Stimulated activated CD4-positive, alpha-beta T cell treated with anti-CD3 and anti-CD28 coated beads, Interleukin-15, amount 100 ng/mL, for 48 hours (primary cell): ENCODE data around the gene SPIB.
"Not testable (repeated sequence)": the region's sequence is repeated elsewhere in the genome, so short reads cannot be mapped to it uniquely, and the experiment has no call there.

ENCODE experiments used
- DNase-seq, 2 donors: peaks; one replicate each; pipeline ENCODE4 v3.0.0-alpha.2; 2020; ENCODE audit warnings: low read depth in 2 of 2

Gene SPIB

DNA sequence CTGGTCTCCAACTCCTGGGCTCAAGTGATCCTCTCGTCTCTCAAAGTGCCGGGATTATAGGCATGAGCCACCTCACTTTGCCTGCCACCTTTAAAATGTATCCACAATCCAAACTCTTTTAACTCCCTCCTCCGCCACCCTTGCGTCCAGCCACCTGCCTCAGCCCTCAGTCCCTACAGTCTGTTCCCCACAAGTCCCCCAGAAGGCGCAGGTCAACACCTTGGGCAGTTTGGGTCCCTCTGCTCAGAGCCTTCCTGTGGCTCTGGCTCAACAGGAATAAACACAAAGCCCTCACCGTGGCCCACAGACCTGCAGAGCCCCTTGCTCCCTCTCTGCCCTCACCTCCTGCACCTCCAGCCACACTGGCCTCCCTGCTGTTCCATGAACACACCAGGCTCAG, 50.1 kb downstream of the SPIB start:
- DNase-seq, result no peak

DNA sequence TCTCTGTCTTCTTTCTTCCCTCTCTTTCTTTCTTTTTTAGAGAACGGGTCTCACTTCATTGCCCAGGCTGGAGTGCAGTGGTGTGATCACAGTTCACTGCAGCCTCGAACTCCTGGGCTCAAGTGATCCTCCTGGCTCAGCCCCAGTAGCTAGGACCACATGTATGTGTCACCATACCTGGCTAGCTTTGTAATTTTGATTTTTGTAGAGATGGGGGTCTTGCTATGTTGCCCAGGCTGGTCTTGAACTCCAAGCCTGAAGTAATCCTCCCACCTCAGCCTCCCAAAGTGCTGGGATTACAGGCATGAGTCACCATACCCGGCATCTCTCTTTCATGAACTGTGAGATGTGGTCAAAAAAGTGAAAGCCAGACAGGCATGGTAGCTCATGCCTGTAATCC, 54.6 kb downstream of the SPIB start:
- DNase-seq, result not testable (repeated sequence)

- DNase-seq, result no peak
These were observed 56.4 kb downstream of the SPIB start for GRCh38 chr19:50475101-50475568.

- DNase-seq, result no peak
These were observed 57.0 kb downstream of the SPIB start for GRCh38 chr19:50475736-50476223.

GRCh38 chr19:50476224-50476906, 57.6 kb downstream of the SPIB start, which contains the start of the genes EMC10 and GARIN5A:
EMC10 (plus strand) TSS chr19:50476507; CDS start chr19:50476545, 38 bp downstream.
GARIN5A (minus strand) TSS chr19:50476848; CDS start chr19:50476388, 460 bp downstream.
- DNase-seq, result peak; percentile 92 to 95

DNA sequence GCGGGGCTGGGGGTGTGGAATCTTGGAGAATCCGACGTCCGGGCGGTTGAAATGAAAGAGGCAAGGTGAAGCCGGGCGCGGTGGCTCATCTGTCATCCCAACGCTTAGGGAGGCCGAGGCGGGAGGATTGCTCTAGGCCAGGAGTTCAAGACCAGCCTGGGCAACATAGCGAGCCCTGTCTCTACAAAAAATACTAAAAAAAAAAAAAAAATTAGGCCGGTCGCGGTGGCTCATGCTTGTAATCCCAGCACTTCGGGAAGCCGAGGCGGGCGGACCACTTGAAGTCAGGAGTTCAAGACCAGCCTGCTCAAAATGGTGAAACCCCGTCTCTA, 58.1 kb downstream of the SPIB start:
- no peak for DNase-seq

GRCh38 chr19:50477751-50478515, 59.2 kb downstream of the SPIB start:
- DNase-seq, result no peak

GRCh38 chr19:50478901-50479715, 60.4 kb downstream of the SPIB start:
- DNase-seq, result no peak

- DNase-seq, result no peak
These were observed 61.1 kb downstream of the SPIB start for GRCh38 chr19:50479761-50480251.

DNA sequence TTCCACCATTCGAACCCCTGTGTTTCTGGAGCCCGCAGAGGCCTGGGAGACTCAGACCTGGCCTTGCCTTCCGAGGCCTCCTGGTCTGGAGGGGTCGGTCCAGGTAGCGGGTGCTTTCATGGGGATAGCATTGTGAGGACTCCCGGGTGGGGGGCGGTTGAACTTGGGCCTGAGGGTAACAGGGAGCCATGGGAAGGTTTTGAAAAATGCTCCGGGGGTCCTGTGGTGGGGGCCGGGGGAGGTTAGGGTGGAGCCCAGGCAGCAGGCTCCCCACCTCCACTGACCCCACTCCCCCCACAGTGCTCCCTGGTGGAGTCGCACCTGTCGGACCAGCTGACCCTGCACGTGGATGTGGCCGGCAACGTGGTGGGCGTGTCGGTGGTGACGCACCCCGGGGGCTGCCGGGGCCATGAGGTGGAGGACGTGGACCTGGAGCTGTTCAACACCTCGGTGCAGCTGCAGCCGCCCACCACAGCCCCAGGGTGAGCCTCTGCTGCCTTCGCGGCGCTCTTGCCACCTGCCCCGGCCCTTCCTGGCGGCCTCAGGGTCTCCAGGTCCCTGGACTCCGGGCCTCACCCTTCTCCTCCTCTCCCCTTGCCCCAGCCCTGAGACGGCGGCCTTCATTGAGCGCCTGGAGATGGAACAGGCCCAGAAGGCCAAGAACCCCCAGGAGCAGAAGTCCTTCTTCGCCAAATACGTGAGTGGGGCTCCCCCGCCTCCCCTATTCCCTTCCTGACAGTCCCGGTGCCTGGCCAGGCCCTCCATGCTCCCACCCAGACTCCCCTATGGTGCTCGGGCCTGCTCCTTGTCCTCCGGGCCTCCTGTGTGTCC, 61.8 kb downstream of the SPIB start:
- no peak for DNase-seq
